H4 (cell line): ENCODE measurements around the gene PLPPR3. TPM values are rescaled to one million over a fixed set of nuclear protein-coding genes. Genes with fewer than 3 reads are reported as not detected.

Experiments
- DNase-seq: peaks from one replicate; pipeline ENCODE4 v3.0.0-alpha.2; 2015; ENCODE audit warnings: low spot score
- total RNA-seq: library from RNA; depleted of rRNA; stranded (reverse); fragments of >200 nt; shearing (Covaris generic); gene quantifications from 2 replicates; pipeline ENCODE4 v1.2.3, GENCODE V29; 2014

Gene PLPPR3
- total RNA-seq, 1 experiment from 2014 or later: 0.14 TPM

GRCh38 chr19:810077-810855 is 11.5 kb downstream of the PLPPR3 start:
- DNase-seq: no peak

- DNase-seq: no peak
These were observed 13.4 kb downstream of the PLPPR3 start for GRCh38 chr19:808423-808775.

GRCh38 chr19:807627-808422 is 13.9 kb downstream of the PLPPR3 start:
- no peak for DNase-seq

GRCh38 chr19:806815-807421 is 14.8 kb downstream of the PLPPR3 start:
- no peak for DNase-seq

- DNase-seq: no peak
These were observed 15.9 kb downstream of the PLPPR3 start for GRCh38 chr19:805600-806550.

- DNase-seq: no peak
These were observed 16.6 kb downstream of the PLPPR3 start for GRCh38 chr19:805166-805551.

GRCh38 chr19:804419-805165 is 17.2 kb downstream of the PLPPR3 start:
- DNase-seq: no peak

- no peak for DNase-seq
These were observed 17.9 kb downstream of the PLPPR3 start for GRCh38 chr19:803686-804418.

- DNase-seq: no peak
These were observed 18.6 kb downstream of the PLPPR3 start for GRCh38 chr19:803099-803561.

GRCh38 chr19:802498-803098 is 19.2 kb downstream of the PLPPR3 start:
- no peak for DNase-seq

- DNase-seq: no peak
These were observed 19.8 kb downstream of the PLPPR3 start for GRCh38 chr19:801861-802497.

- peak; percentile 41 for DNase-seq
These were observed 20.5 kb downstream of the PLPPR3 start for GRCh38 chr19:801030-801860.

GRCh38 chr19:800360-801029 is 21.3 kb downstream of the PLPPR3 start:
- no peak for DNase-seq

- DNase-seq: peak; percentile 45
These were observed 22.5 kb downstream of the PLPPR3 start for GRCh38 chr19:799076-799881.

- DNase-seq: no peak
These were observed 23.2 kb downstream of the PLPPR3 start for GRCh38 chr19:798415-799075.
